Neuron (in vitro differentiated cells): ENCODE results near the gene ADTRP.

ENCODE experiments used
- H2AFZ ChIP-seq: one replicate; pipeline ENCODE4 v1.6.1; 2013; ENCODE audit warnings: low read depth, mild to moderate bottlenecking, inconsistent platforms, low read length, moderate library complexity
- H3K27me3 ChIP-seq: one replicate; pipeline ENCODE4 v1.6.1; 2013; ENCODE audit warnings: low read length; ENCODE audit not compliant: insufficient read depth
- H3K36me3 ChIP-seq: one replicate; pipeline ENCODE4 v1.6.1; 2013; ENCODE audit warnings: low read length; ENCODE audit not compliant: insufficient read depth
- H3K4me1 ChIP-seq: one replicate; pipeline ENCODE4 v1.6.1; 2013; ENCODE audit warnings: low read length; ENCODE audit not compliant: insufficient read depth
- H3K4me3 ChIP-seq: 2 replicates; pipeline ENCODE4 v1.5.1; 2013; ENCODE audit warnings: mild to moderate bottlenecking, low read length, moderate library complexity
- H3K9me3 ChIP-seq: one replicate; pipeline ENCODE4 v1.6.1; 2013; ENCODE audit warnings: low read length

Gene ADTRP

DNA sequence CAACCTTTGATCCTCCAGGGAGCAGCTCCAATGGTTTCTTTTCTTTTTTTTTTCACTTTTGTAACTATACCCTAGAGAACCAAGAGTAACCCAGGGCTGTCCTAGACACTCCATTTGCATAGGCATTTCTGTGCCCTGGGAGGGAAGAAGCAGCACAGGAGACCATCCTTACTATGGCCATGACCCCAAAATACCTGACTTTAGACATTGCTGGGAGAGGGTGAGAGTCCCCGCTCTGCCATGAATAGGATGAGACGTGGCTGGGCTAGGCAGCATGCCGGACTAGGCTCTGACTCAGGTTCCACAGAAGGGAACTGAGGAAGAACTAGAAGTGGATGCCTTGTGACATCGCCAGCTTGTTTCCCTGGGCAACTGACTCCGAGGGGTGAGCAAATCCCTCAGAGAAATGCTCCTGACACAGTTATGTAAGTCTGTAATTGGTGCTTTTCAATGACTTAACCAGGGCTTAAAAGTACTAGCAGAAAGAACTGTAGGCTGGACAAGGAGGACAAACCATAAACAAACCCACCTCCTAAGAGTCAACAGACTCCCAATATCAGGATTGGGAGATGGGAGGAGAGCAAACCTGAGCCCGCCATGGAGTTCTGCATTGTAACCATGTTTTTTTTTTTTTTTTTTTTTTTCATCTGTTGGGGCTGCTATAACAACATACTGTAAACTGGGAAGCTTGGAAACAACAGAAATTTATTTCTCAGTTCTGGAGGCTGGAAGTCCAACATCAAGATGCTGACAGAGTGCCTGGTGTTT lies 910 bp upstream of the ADTRP start:
- Histone ChIP-seq H2AFZ (no peak overlapping the region), H3K4me3 (no peak overlapping the region), H3K4me1 (peaks cover 6% of the 10 kb centered on the region)

DNA sequence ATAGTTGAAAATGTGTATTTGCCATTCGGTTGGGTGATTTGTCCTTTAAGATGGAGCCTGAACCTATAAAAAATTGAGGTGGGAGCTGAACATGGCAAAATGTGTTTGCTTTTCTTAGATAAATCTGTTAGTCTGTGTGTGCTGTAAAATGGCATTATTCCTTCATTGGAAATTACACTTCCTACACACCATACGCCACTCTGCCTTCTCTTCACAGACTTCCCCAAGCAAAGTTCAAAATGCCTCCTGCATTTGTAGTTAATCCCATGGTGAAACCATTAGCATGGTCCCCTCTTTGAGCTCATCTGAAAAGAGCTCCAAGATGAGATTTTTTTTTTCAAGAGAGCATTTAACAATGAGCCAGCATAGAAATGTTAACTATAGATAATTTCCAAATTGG lies 567 bp downstream of the ADTRP start:
- Histone ChIP-seq H3K27me3 (no peaks in the 10 kb centered on the region), H3K36me3 (no peaks in the 10 kb centered on the region), H3K4me3 (no peak overlapping the region), H2AFZ (no peak overlapping the region), H3K9me3 (no peaks in the 10 kb centered on the region), H3K4me1 (peaks cover 6% of the 10 kb centered on the region)

More for the DNA sequence above, 910 bp upstream of the ADTRP start:
- no peaks in the 10 kb centered on the region for H3K27me3 ChIP-seq
- H3K9me3 ChIP-seq: no peaks in the 10 kb centered on the region
- no peaks in the 10 kb centered on the region for H3K36me3 ChIP-seq

DNA sequence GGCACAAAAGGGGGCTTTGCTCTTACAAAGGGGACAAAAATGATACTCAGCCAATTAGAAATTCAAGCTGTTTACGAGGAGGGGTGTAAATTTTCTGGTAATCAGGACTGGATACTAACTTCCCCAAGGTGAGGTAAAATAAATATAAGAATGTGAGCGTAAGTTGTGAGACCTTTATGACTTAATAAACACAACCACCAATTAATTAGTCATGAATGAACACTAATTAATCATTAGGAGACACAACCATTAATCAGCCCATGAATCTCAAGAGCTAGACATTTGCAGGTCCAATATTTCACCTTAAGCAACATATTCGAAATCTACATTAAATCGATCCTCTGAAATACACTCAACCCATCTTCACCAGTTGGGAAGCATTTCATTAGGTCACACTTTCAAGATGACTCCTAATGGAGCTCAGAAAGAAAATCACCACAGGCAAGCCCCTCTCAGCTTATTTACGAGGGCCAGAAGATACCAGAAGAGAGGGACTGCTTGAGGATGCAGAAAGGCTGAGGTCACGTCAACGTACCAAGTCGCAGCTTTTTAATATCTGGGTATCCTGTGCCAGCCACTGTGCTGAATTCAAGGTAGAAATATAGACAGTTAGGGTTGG lies 2.7 kb downstream of the ADTRP start:
- Histone ChIP-seq H3K36me3 (no peaks in the 10 kb centered on the region), H2AFZ (no peak overlapping the region), H3K4me3 (no peak overlapping the region), H3K27me3 (no peaks in the 10 kb centered on the region), H3K9me3 (no peaks in the 10 kb centered on the region), H3K4me1 (peaks cover 6% of the 10 kb centered on the region)

DNA sequence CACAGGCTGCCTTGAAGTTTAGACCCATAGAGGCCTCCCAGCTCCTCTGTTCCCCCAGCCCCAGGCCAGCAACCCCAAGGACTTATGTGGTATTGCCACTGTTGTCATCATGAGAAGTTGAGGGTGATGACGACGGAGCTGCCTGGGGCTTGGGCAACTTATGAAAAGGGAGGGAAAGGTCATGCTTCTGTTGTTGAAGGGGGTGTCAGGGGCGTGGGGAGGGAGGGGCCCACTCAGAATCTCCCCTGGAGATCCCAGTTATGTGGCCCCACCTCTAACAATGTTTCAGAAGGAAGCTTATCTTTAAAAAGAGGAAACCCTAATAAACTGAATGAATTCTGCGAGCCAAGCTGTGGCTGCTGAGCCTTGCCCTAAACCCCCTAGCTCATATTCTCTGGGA lies 4.2 kb downstream of the ADTRP start:
- H2AFZ ChIP-seq: no peak overlapping the region
- peaks cover 3% of the 10 kb centered on the region for H3K4me1 ChIP-seq
- H3K9me3 ChIP-seq: no peaks in the 10 kb centered on the region
- no peaks in the 10 kb centered on the region for H3K36me3 ChIP-seq
- H3K4me3 ChIP-seq: no peak overlapping the region
- H3K27me3 ChIP-seq: no peaks in the 10 kb centered on the region

DNA sequence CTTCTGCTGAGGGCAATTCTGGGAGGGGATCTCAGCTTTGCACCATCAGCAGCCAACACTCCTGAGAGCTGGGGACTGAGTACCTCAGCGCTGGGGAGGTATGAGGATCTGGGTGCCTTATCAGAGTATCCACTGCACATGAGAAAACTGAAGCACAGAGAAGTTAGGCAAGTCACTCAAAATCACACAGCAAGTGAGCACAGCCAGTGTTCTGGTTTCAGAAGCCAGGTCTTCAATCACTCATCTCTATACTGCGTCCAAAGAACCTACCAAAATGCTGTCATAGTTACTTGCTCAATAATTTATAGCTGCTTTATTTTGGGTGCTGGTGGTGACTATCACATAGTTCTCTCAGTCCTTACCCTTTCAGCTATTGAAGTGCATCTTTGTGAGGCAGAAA lies 5.0 kb downstream of the ADTRP start:
- Histone ChIP-seq H3K27me3 (no peaks in the 10 kb centered on the region), H3K4me3 (no peak overlapping the region), H3K36me3 (no peaks in the 10 kb centered on the region), H3K4me1 (no peaks in the 10 kb centered on the region), H3K9me3 (no peaks in the 10 kb centered on the region), H2AFZ (no peak overlapping the region)

DNA sequence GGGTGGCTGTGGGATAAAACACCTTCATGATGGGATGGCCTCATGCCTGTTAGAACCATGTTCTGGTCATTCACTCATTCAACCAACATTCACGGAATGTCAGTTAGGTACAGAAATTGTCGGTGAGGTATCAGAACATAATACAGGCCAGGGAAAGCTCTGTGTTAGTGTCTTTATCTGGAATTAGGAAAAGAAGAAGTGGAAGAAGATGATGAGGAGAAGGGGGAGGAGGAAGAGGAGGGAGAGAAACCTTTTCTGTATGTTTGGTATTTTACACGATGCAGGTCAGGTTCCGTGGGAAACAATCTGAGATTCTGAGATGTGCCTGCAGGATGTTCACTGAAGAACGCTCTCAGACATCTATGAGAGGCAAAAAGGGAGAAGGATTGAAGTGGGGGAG lies 5.6 kb downstream of the ADTRP start:
- no peak overlapping the region for H2AFZ ChIP-seq
- no peak overlapping the region for H3K4me3 ChIP-seq
- H3K9me3 ChIP-seq: no peaks in the 10 kb centered on the region
- no peaks in the 10 kb centered on the region for H3K27me3 ChIP-seq
- H3K36me3 ChIP-seq: no peaks in the 10 kb centered on the region
- H3K4me1 ChIP-seq: no peaks in the 10 kb centered on the region

DNA sequence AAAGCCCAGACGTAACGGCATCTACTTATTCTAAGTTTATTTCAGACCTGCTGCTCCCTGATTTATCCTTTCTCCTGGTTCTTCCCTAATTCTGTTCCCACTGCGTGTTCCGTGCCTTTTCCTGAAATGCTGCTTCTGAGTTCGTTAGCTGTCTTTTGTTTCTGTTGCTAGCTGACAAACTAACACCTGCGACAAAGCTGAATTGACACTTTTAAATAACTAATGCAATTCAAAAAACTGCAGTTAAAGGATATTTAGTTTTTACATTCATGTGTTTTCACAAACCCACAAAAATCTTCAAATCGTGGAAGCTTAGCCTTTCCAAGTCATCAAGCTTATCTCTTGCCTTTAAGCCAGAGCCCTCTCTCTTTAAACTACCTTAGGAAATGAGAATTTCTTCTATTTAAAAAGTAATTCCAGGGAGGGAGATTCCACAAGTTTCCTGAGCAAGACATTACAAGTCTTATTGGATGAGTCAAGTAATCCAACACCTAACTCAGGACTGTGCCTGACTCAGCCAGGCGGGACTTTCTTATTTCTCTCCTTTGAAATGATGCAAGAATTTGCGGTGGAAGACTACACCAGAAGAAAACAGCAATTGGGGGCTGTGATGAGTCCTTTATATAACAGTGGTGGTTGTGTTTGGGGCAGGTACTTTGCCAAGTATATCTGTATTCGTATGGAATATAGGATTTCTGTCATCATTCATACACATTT lies 6.3 kb downstream of the ADTRP start:
- H3K27me3 ChIP-seq: no peaks in the 10 kb centered on the region
- H3K4me3 ChIP-seq: no peak overlapping the region
- H3K4me1 ChIP-seq: no peaks in the 10 kb centered on the region
- H3K36me3 ChIP-seq: no peaks in the 10 kb centered on the region
- no peak overlapping the region for H2AFZ ChIP-seq
- H3K9me3 ChIP-seq: no peaks in the 10 kb centered on the region

DNA sequence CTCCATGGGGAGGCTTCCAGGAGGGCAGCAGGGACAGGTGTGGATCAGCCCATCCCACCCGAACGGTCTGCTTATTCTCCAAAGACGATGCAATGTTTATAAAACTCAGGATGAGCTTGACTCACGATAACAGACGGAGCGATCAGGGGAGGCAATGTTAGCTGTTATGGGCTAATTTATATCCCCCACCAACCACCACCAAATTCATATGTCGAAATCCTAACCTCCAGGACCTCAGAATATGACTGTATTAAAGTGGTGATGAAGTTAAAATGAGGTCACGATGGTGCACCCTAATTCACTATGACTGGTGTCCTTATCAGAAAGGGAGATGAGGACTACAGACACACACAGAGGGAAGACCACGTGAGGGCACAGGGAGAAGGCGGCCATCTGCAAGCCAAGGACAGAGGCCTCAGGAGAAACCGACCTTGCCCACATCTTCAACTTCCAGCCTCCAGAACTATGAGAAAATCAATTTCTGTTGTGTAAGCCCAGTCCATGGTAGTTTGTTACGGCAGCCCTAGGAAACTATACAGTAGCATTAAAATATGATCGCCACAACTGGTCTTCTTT lies 7.0 kb downstream of the ADTRP start:
- Histone ChIP-seq H2AFZ (no peak overlapping the region), H3K36me3 (no peaks in the 10 kb centered on the region), H3K4me1 (no peaks in the 10 kb centered on the region), H3K9me3 (no peaks in the 10 kb centered on the region), H3K27me3 (no peaks in the 10 kb centered on the region), H3K4me3 (no peak overlapping the region)

DNA sequence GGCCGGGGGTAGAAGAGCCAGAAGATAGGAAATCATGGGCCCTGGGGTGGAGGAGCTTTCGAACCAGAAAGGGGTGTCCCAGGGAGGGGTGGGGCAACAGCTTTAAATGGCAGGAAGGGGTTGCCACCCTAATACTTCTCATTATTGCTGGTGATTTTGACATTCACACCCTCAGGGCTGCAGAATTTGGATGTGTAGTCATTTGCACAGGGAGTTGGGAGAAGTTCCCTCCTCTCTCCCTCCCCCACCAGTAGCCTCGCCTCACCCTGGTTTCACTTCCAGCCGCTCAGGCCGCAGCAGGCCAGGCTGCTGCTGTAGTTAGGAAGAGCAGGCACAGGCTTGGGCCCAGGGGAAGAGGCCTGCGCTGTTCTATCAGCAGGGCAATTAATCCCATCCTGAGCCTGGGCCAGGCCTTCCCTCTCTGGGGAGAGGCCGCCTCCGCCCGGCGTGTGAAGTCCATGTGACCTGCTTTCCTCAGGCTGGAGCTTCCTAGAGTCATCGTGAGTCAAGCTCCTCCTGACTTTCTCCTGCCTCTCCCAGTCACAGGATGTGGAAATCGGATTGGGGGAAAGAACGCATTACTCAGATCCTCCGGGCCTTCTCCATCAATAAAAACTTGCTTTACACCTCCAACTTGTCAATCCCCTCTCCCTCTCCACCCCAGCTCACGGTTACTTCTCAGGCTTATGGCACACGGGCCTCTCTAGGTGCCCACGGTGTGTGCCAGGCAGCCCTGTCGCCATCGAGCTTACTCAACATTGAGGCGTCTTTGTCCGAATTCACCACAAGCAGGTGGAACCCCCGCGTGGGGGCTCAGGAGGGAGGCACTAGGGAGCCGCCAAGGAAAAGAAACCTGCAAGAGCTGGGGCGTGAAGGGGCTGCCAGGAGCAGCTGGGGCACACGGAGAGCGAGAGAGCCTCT lies 7.8 kb downstream of the ADTRP start:
- Histone ChIP-seq H3K4me1 (no peaks in the 10 kb centered on the region), H3K36me3 (no peaks in the 10 kb centered on the region), H3K4me3 (no peak overlapping the region), H3K9me3 (no peaks in the 10 kb centered on the region), H2AFZ (no peak overlapping the region), H3K27me3 (no peaks in the 10 kb centered on the region)

DNA sequence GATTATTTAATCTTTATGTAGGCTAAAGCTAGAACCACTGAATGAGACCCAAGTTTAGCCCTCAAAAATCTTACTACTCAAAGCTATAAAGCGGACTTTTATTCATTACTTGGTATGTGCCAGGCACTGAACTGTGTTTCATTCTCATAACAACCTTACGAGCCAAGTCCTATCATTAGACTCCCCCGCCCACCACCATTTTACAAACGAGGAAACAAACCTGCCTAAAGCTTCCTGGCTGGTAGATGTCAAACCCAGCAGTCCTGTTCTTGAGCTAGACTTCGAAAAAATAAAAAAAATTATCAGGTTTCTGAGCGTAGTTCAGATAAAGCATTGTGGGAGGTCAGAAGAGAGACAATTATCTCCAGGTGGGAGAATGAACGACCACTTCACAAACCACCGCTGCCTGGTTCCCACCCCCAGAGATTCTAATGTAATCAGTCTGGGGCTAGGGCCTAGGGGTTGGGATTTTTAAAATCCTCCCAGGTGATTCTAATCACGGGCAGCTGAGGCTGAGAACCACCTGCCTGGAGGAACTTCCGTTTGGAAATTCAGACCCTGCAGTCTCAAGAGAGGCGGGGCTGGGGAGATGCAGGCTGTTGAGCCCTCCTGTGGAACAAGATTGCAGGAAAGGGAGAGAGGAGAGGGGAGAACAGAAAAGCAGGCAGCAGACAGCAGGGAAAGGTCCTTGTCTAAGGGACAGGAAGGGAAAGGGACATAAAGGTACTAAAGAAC lies 8.6 kb downstream of the ADTRP start:
- H3K9me3 ChIP-seq: no peaks in the 10 kb centered on the region
- no peaks in the 10 kb centered on the region for H3K27me3 ChIP-seq
- no peak overlapping the region for H2AFZ ChIP-seq
- no peak overlapping the region for H3K4me3 ChIP-seq
- no peaks in the 10 kb centered on the region for H3K4me1 ChIP-seq
- no peaks in the 10 kb centered on the region for H3K36me3 ChIP-seq

DNA sequence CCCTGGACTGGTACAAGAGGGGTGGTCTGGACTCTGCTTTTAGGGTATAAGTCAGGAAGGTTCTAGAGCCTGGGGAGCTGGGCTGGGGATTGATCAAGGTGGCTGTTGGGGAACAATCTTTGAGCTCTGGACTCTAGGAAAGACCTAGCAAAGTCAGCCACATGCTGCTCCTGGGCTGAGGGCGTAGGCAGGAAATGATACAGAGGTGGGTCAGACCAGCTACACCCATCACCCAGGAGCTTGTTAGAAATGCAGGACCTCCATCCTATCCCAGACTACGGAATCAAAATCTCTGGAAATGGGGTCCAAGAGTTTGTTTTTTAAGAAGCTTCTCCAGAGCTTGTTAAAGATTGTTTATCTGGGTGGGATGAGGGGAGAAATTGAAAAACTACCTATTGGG lies 9.4 kb downstream of the ADTRP start:
- Histone ChIP-seq H3K4me3 (no peak overlapping the region), H2AFZ (no peak overlapping the region), H3K4me1 (no peaks in the 10 kb centered on the region), H3K27me3 (no peaks in the 10 kb centered on the region), H3K9me3 (no peaks in the 10 kb centered on the region), H3K36me3 (no peaks in the 10 kb centered on the region)
